Prostate gland (tissue), 2 donors: ENCODE results near the gene CBFA2T3.

Experiments used
- POLR2AphosphoS5 ChIP-seq: sonication (generic); formaldehyde crosslinking; IDR thresholded peaks from one replicate; pipeline ENCODE4 v1.6.1; 2017; ENCODE audit warnings: antibody characterized with exemption
- TF ChIP-seq, protein P1 (sequence below), 4 experiments: fragments of 200-600 bp in 2 of 4; fragments of 450-650 bp in 2 of 4; sonication (generic) in 2 of 4; IDR thresholded peaks; 1 replicate in 3 of 4; 2 replicates in 1 of 4; pipeline ENCODE4 v1.5.1; 2016 to 2019; ENCODE audit warnings: antibody characterized with exemption in 4 of 4, mild to moderate bottlenecking in 2 of 4, moderate library complexity in 2 of 4

- no peak for TF ChIP-seq POLR2AphosphoS5
- TF ChIP-seq, protein P1, sequence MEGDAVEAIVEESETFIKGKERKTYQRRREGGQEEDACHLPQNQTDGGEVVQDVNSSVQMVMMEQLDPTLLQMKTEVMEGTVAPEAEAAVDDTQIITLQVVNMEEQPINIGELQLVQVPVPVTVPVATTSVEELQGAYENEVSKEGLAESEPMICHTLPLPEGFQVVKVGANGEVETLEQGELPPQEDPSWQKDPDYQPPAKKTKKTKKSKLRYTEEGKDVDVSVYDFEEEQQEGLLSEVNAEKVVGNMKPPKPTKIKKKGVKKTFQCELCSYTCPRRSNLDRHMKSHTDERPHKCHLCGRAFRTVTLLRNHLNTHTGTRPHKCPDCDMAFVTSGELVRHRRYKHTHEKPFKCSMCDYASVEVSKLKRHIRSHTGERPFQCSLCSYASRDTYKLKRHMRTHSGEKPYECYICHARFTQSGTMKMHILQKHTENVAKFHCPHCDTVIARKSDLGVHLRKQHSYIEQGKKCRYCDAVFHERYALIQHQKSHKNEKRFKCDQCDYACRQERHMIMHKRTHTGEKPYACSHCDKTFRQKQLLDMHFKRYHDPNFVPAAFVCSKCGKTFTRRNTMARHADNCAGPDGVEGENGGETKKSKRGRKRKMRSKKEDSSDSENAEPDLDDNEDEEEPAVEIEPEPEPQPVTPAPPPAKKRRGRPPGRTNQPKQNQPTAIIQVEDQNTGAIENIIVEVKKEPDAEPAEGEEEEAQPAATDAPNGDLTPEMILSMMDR (IDR thresholded peaks at IDR 0.05): no peak
Measured at GRCh38 chr16:89022051-89022836, 45.2 kb upstream of the CBFA2T3 start.
